Left ventricle myocardium inferior (tissue), 1 donor: Measurements from ENCODE around the gene PTMA. TPM values are rescaled to one million over a fixed set of nuclear protein-coding genes. Genes with fewer than 3 reads are reported as not detected.

Experiments used
- DNase-seq: peaks from one replicate; pipeline ENCODE4 v3.0.0-alpha.2; 2020
- H3K27ac ChIP-seq: fragments of 200-600 bp; replicated peaks from 2 replicates; pipeline ENCODE4 v1.8.0; 2021
- H3K27me3 ChIP-seq: fragments of 200-600 bp; 2 replicates; pipeline ENCODE4 v1.8.0; 2021; ENCODE audit warnings: low read depth
- H3K36me3 ChIP-seq: fragments of 200-600 bp; 2 replicates; pipeline ENCODE4 v1.8.0; 2021
- H3K4me1 ChIP-seq: fragments of 200-600 bp; 2 replicates; pipeline ENCODE4 v1.8.0; 2021
- H3K4me3 ChIP-seq: fragments of 200-600 bp; 2 replicates; pipeline ENCODE4 v1.8.0; 2021; ENCODE audit warnings: mild to moderate bottlenecking, moderate library complexity
- H3K9me3 ChIP-seq: fragments of 200-600 bp; replicated peaks from 2 replicates; pipeline ENCODE4 v1.8.0; 2021
- CTCF ChIP-seq: fragments of 200-600 bp; IDR thresholded peaks from 2 replicates; pipeline ENCODE4 v1.8.0; 2021; ENCODE audit warnings: antibody characterized with exemption, mild to moderate bottlenecking, borderline replicate concordance
- intact Hi-C: fragments of 100-400 bp; cut with micrococcal nuclease; formaldehyde crosslinking; loops from one replicate; pipeline ENCODE4 v1.11.0; 2022
- total RNA-seq: library from RNA; stranded (reverse); fragmentation: NEBNext Ultra II Directional; extraction: Animal tissue kit (Norgen Biotek cat#: 25700); gene quantifications from one replicate; pipeline ENCODE4 v1.2.1, GENCODE V29; 2021
- donor health status: DM: no; HTN: yes; CAD: no; lungs with severe emphysema.

The PTMA gene
- total RNA-seq, 1 donor from 2014 or later, result 209 TPM

GRCh38 chr2:231662811-231663457 is 45.4 kb upstream of the PTMA start:
- intact Hi-C loops, result no loop called here
- H3K27me3 ChIP-seq, result no peaks in the 10 kb centered on the region
- peak; percentile 34 for DNase-seq

GRCh38 chr2:231663458-231664212 is 44.7 kb upstream of the PTMA start:
- DNase-seq, result no peak
- H3K4me3 ChIP-seq, result no peak overlapping the region
- no peaks in the 10 kb centered on the region for H3K9me3 ChIP-seq
- H3K36me3 ChIP-seq, result no peaks in the 10 kb centered on the region
- H3K27me3 ChIP-seq, result no peaks in the 10 kb centered on the region
- intact Hi-C loops, result no loop called here
- H3K4me1 ChIP-seq, result peaks cover 42% of the 10 kb centered on the region
- peak overlapping the region; percentile 100 for H3K27ac ChIP-seq
- TF ChIP-seq CTCF, result no peak

More at GRCh38 chr2:231662811-231663457, 45.4 kb upstream of the PTMA start:
- Histone ChIP-seq H3K4me1 (peaks cover 41% of the 10 kb centered on the region), H3K27ac (peak overlapping the region; percentile 100), H3K4me3 (peak overlapping the region; percentile 65), H3K36me3 (no peaks in the 10 kb centered on the region), H3K9me3 (no peaks in the 10 kb centered on the region)
- no peak for TF ChIP-seq CTCF

GRCh38 chr2:231664727-231665126 is 43.6 kb upstream of the PTMA start:
- no peak for TF ChIP-seq CTCF
- Histone ChIP-seq H3K27me3 (no peaks in the 10 kb centered on the region), H3K36me3 (no peaks in the 10 kb centered on the region), H3K4me1 (peaks cover 43% of the 10 kb centered on the region), H3K9me3 (no peaks in the 10 kb centered on the region), H3K4me3 (no peak overlapping the region), H3K27ac (peak overlapping the region; percentile 100)
- no peak for DNase-seq
- intact Hi-C loops, result no loop called here

- Histone ChIP-seq H3K36me3 (no peaks in the 10 kb centered on the region), H3K4me1 (peaks cover 51% of the 10 kb centered on the region), H3K27me3 (no peaks in the 10 kb centered on the region), H3K27ac (peak overlapping the region; percentile 100), H3K4me3 (peak overlapping the region; percentile 71), H3K9me3 (no peaks in the 10 kb centered on the region)
- no peak for DNase-seq
- TF ChIP-seq CTCF, result no peak
- intact Hi-C loops, result no loop called here
Observed at GRCh38 chr2:231665245-231666170, 42.8 kb upstream of the PTMA start.
